PC-9 (cell line): ENCODE data around the gene SERPINE1.

ENCODE experiments used
- CTCF ChIP-seq: fragments of 200-600 bp; sonication (generic); conservative IDR thresholded peaks from 2 replicates; pipeline ENCODE4 v1.6.1; 2017; ENCODE audit warnings: mixed run types, antibody characterized with exemption, mild to moderate bottlenecking, moderate library complexity
- EZH2 ChIP-seq: fragments of 200-600 bp; sonication (generic); IDR thresholded peaks from 2 replicates; pipeline ENCODE4 v1.8.0; 2017; ENCODE audit warnings: antibody characterized with exemption, low read depth

- TF ChIP-seq EZH2: no peak
- no peak for TF ChIP-seq CTCF
Measured at GRCh38 chr7:101115215-101115614, 11.7 kb upstream of the SERPINE1 start.
